Right lung (tissue), 5 donors: ENCODE results near the gene MLN. TPM values are rescaled to one million over a fixed set of nuclear protein-coding genes. Genes with fewer than 3 reads are reported as not detected.
"Not testable (repeated sequence)": the region's sequence is repeated elsewhere in the genome, so short reads cannot be mapped to it uniquely, and the experiment has no call there.

Experiments used
- DNase-seq, 2 donors: peaks; one replicate each; pipeline ENCODE4 v3.0.0-alpha.2; 2013
- polyA plus RNA-seq, 5 donors: library from polyadenylated mRNA; unstranded; fragments of 120-200 nt; gene quantifications; one replicate each; pipeline versions ENCODE4 v1.2.1 to v1.2.3, GENCODE V29; 2013; ENCODE audit warnings: inconsistent platforms in 1 of 5, low replicate concordance in 1 of 5; ENCODE audit not compliant: insufficient read length in 5 of 5, insufficient read depth in 1 of 5

Gene MLN
- polyA plus RNA-seq, 5 donors: not detected

GRCh38 chr6:33836806-33837469 is 33.1 kb upstream of the MLN start:
- DNase-seq: no peak

- DNase-seq: no peak
These were observed 30.9 kb upstream of the MLN start for GRCh38 chr6:33834401-33835392.

GRCh38 chr6:33833599-33833998 is 29.8 kb upstream of the MLN start:
- DNase-seq: no peak

- DNase-seq: not testable (repeated sequence)
These were observed 29.0 kb upstream of the MLN start for GRCh38 chr6:33832831-33833230.

- not testable (repeated sequence) for DNase-seq
These were observed 27.9 kb upstream of the MLN start for GRCh38 chr6:33831725-33832124.

GRCh38 chr6:33830635-33831240 is 26.9 kb upstream of the MLN start:
- no peak for DNase-seq

- no peak for DNase-seq
These were observed 25.2 kb upstream of the MLN start for GRCh38 chr6:33828764-33829731.

- no peak for DNase-seq
These were observed 24.6 kb upstream of the MLN start for GRCh38 chr6:33828452-33828763.

GRCh38 chr6:33827546-33828451 is 24.0 kb upstream of the MLN start:
- DNase-seq: no peak

- no peak for DNase-seq
These were observed 22.7 kb upstream of the MLN start for GRCh38 chr6:33826537-33826936.

GRCh38 chr6:33824461-33825154 is 20.8 kb upstream of the MLN start:
- peak; percentile 47 to 57 for DNase-seq

- no peak for DNase-seq
These were observed 20.0 kb upstream of the MLN start for GRCh38 chr6:33823806-33824205.

- DNase-seq: no peak
These were observed 19.0 kb upstream of the MLN start for GRCh38 chr6:33822575-33823395.

GRCh38 chr6:33820784-33821520 is 17.1 kb upstream of the MLN start:
- no peak for DNase-seq

GRCh38 chr6:33820243-33820642 is 16.4 kb upstream of the MLN start:
- DNase-seq: no peak

GRCh38 chr6:33819021-33819420 is 15.2 kb upstream of the MLN start:
- no peak for DNase-seq

GRCh38 chr6:33818293-33818692 is 14.5 kb upstream of the MLN start:
- no peak for DNase-seq

- DNase-seq: no peak
These were observed 13.7 kb upstream of the MLN start for GRCh38 chr6:33817489-33817888.
